Measurements from ENCODE around the gene C17orf50. TPM values are rescaled to one million over a fixed set of nuclear protein-coding genes. Genes with fewer than 3 reads are reported as not detected.

The C17orf50 gene
- total RNA-seq, 1 experiment from 2014 or later, result not detected

GRCh38 chr17:35764123-35764991, 3.7 kb downstream of the C17orf50 start:
- peaks cover 5 to 12% of the 10 kb centered on the region in 2 experiments; a peak in 3 of 4 replicates for H3K4me1 ChIP-seq (ENCODE audit: control insufficient read depth in 1 of 2, insufficient read depth in 2 of 2, low read length in 2 of 2)
- H3K9ac ChIP-seq (ENCODE audit: low read length), result no peak overlapping the region
- BruUV-seq (replicated peaks), result no TSS peak
- no peaks in the 10 kb centered on the region for H3K79me2 ChIP-seq (ENCODE audit: insufficient read depth, low read length)
- no peaks in the 10 kb centered on the region for H3K9me3 ChIP-seq (ENCODE audit: control insufficient read depth in 1 of 2, insufficient read depth in 1 of 2, low read depth in 1 of 2, low read length in 2 of 2)
- ATAC-seq (peak; percentile 94), DNase-seq (ENCODE audit: low read depth, low spot score) (peak; percentile 79)
- H3K27ac ChIP-seq (ENCODE audit: low read depth, low read length), result peak overlapping the region; percentile 55; the same call in 1 of the 2 replicates
- H3K4me2 ChIP-seq (ENCODE audit: low read length), result peak overlapping the region; percentile 72
- no peaks in the 10 kb centered on the region for H3K27me3 ChIP-seq (ENCODE audit: insufficient read depth, low read length)
- H4K20me1 ChIP-seq (ENCODE audit: insufficient read depth), result no peaks in the 10 kb centered on the region
- H3K36me3 ChIP-seq (ENCODE audit: control insufficient read depth in 1 of 2, insufficient read depth in 2 of 2, low read length in 2 of 2), result no peaks in the 10 kb centered on the region
- CTCF ChIA-PET, result interaction anchor here (0.6 to 5.1 kb wide), 34 partner anchors 9 to 783 kb away, joined by 3 to 76 read pairs (median 4); partner anchors contain the start of genes AP2B1, MMP28, PEX12 and RDM1
- RAD21 ChIA-PET (ENCODE audit: low non-redundant PET in 1 of 2, low total read pairs in 2 of 2, uncharacterized antibody in 2 of 2, unreplicated experiment in 2 of 2), result interaction anchor here (1.0 to 1.2 kb wide), 5 partner anchors 17 to 186 kb away, joined by 3 to 10 read pairs (median 7); partner anchors contain the start of genes TAF15 (in 2 of the 2) and PEX12 (in 1 of the 2)
- H3K4me3 ChIP-seq (replicated peaks in 1 of 2; ENCODE audit: low read depth in 1 of 2, low read length in 2 of 2), result peak overlapping the region; percentile 35 to 36
- intact Hi-C loops (cut with micrococcal nuclease), result loop anchor here (1.0 kb wide), 2 partner anchors 40 to 45 kb away; partner anchors contain the start of gene TAF15
- no peaks in the 10 kb centered on the region for H3K9me2 ChIP-seq (ENCODE audit: insufficient read depth)
- POLR2A ChIA-PET, result interaction anchor here (1.2 to 3.3 kb wide), 3 partner anchors 24 to 44 kb away, joined by 3 to 41 read pairs (median 4); partner anchors contain the start of gene TAF15
- peak overlapping the region; percentile 80 for H2AFZ ChIP-seq (ENCODE audit: low read depth, low read length, poor library complexity, severe bottlenecking)
- no peak for TF ChIP-seq SP1 (IDR thresholded peaks at IDR 0.05; ENCODE audit: low read depth)
- peak; percentile 33 for TF ChIP-seq TCF7L2 (IDR thresholded peaks at IDR 0.05; ENCODE audit: borderline replicate concordance, extremely low read depth, insufficient read depth, insufficient read length)
- no peak for TF ChIP-seq JUND (IDR thresholded peaks at IDR 0.05)
- peak; percentile 94 for TF ChIP-seq RAD21 (IDR thresholded peaks at IDR 0.05; ENCODE audit: low read depth)
- TF ChIP-seq SIN3A (IDR thresholded peaks at IDR 0.05; ENCODE audit: low read depth), result no peak
- no peak for TF ChIP-seq ZNF274 (IDR thresholded peaks at IDR 0.05; ENCODE audit: low read depth, low read length)
- TF ChIP-seq EGR1 (IDR thresholded peaks at IDR 0.05; ENCODE audit: low read depth), result no peak
- peak; percentile 24; the same call in 1 of the 2 replicates for TF ChIP-seq POLR2AphosphoS5 (IDR thresholded peaks at IDR 0.05; ENCODE audit: low read depth, low read length)
- 0 out of 2 replicates have a peak, but pooled peaks have one; percentile 48 for TF ChIP-seq ZFX (IDR thresholded peaks at IDR 0.05)
- no peak for TF ChIP-seq FOSL1 (IDR thresholded peaks at IDR 0.05; ENCODE audit: low read depth)
- peak; percentile 55 for TF ChIP-seq YY1 (IDR thresholded peaks at IDR 0.05; ENCODE audit: extremely low read depth, insufficient replicate concordance, low read depth, low read length)
- TF ChIP-seq POLR2A (IDR thresholded peaks at IDR 0.05; ENCODE audit: borderline replicate concordance, extremely low read depth, insufficient read depth, insufficient read length), result no peak
- no peak for TF ChIP-seq SRF (IDR thresholded peaks at IDR 0.05; ENCODE audit: low read depth)
- TF ChIP-seq REST (IDR thresholded peaks at IDR 0.05; ENCODE audit: low read depth), result no peak
- peak; percentile 91 for TF ChIP-seq MAX (IDR thresholded peaks at IDR 0.05)
- TF ChIP-seq CTCF (IDR thresholded peaks at IDR 0.05 in 2 of 3, conservative IDR thresholded peaks at IDR 0.05 in 1 of 3; ENCODE audit: borderline replicate concordance in 1 of 3, insufficient read depth in 1 of 3, low read depth in 2 of 3, low read length in 2 of 3), result peak; percentile 67 to 95 (median 95)
- TF ChIP-seq ATF3 (IDR thresholded peaks at IDR 0.05), result no peak
- no peak for TF ChIP-seq EZH2phosphoT487 (IDR thresholded peaks at IDR 0.05; ENCODE audit: borderline replicate concordance)
- TF ChIP-seq CEBPB (IDR thresholded peaks at IDR 0.05; ENCODE audit: low read depth), result no peak
- no peak for TF ChIP-seq EZH2 (IDR thresholded peaks at IDR 0.05)
- TF ChIP-seq ELF1 (IDR thresholded peaks at IDR 0.05; ENCODE audit: borderline replicate concordance, low read depth), result no peak

All from HCT116 (cell line).